ENCODE results near the gene EIPR1.

Gene EIPR1

GRCh38 chr2:3168230-3168891, 209.3 kb downstream of the EIPR1 start:
- DNase-seq: peak; percentile 30

- no peak for DNase-seq
These were observed 214.2 kb downstream of the EIPR1 start for GRCh38 chr2:3163401-3163800.

GRCh38 chr2:3162442-3163077, 215.1 kb downstream of the EIPR1 start:
- no peak for DNase-seq

- no peak for DNase-seq
These were observed 216.8 kb downstream of the EIPR1 start for GRCh38 chr2:3160751-3161330.

- DNase-seq: no peak
These were observed 217.7 kb downstream of the EIPR1 start for GRCh38 chr2:3159782-3160545.

- DNase-seq: no peak
These were observed 222.9 kb downstream of the EIPR1 start for GRCh38 chr2:3154700-3155099.

GRCh38 chr2:3154146-3154545, 223.5 kb downstream of the EIPR1 start:
- no peak for DNase-seq

GRCh38 chr2:3151153-3151918, 226.3 kb downstream of the EIPR1 start:
- DNase-seq: no peak

GRCh38 chr2:3149441-3150217, 228.0 kb downstream of the EIPR1 start:
- no peak for DNase-seq

GRCh38 chr2:3148716-3149115, 228.9 kb downstream of the EIPR1 start:
- no peak for DNase-seq

- no peak for DNase-seq
These were observed 229.7 kb downstream of the EIPR1 start for GRCh38 chr2:3147651-3148530.

GRCh38 chr2:3146772-3147650, 230.6 kb downstream of the EIPR1 start:
- no peak for DNase-seq

- DNase-seq: no peak
These were observed 231.4 kb downstream of the EIPR1 start for GRCh38 chr2:3146175-3146574.

GRCh38 chr2:3145471-3146021, 232.1 kb downstream of the EIPR1 start:
- no peak for DNase-seq

GRCh38 chr2:3144856-3145255, 232.8 kb downstream of the EIPR1 start:
- no peak for DNase-seq

- DNase-seq: no peak
These were observed 234.0 kb downstream of the EIPR1 start for GRCh38 chr2:3143602-3144001.

GRCh38 chr2:3142961-3143571, 234.6 kb downstream of the EIPR1 start:
- no peak for DNase-seq

- DNase-seq: no peak
These were observed 235.4 kb downstream of the EIPR1 start for GRCh38 chr2:3142210-3142609.

GRCh38 chr2:3141696-3142095, 235.9 kb downstream of the EIPR1 start:
- DNase-seq: no peak
